PC-9 (cell line): ENCODE data around the gene IZUMO1. TPM values are rescaled to one million over a fixed set of nuclear protein-coding genes. Genes with fewer than 3 reads are reported as not detected.

Source experiments
- BruUV-seq: library from RNA; stranded (reverse); fragments of 400-500 nt; replicated peaks from 2 replicates; lab custom pipeline; 2021; lab: Mats Ljungman, UMichigan
- CTCF ChIA-PET: fragments of 300-600 bp; sonication (Branson Sonifier 250); formaldehyde crosslinking; loops from one replicate; lab custom pipeline; 2022; ENCODE audit warnings: antibody characterized with exemption; lab: Charles Lee
- POLR2A ChIA-PET: fragments of 300-600 bp; sonication (Branson Sonifier 250); formaldehyde crosslinking; loops from one replicate; lab custom pipeline; 2022; ENCODE audit warnings: antibody characterized with exemption; ENCODE audit not compliant: unreplicated experiment; lab: Charles Lee
- DNase-seq, 2 experiments: peaks; one replicate each; pipeline versions ENCODE4 v3.0.0 to v3.0.0-alpha.2; 2015 to 2022; ENCODE audit warnings: mixed read lengths in 1 of 2
- H2AFZ ChIP-seq: fragments of 200-600 bp; sonication (generic); 2 replicates; pipeline ENCODE4 v1.8.1; 2017; ENCODE audit warnings: antibody characterized with exemption
- H3F3A ChIP-seq: fragments of 200-600 bp; sonication (generic); 2 replicates; pipeline ENCODE4 v1.8.1; 2017; ENCODE audit warnings: antibody characterized with exemption, mild to moderate bottlenecking, low read depth; ENCODE audit not compliant: insufficient read depth
- H3K27ac ChIP-seq: fragments of 200-600 bp; sonication (generic); 2 replicates; pipeline ENCODE4 v1.6.1; 2016; ENCODE audit warnings: mixed run types
- H3K27me3 ChIP-seq: fragments of 200-600 bp; sonication (generic); 2 replicates; pipeline ENCODE4 v1.6.1; 2016; ENCODE audit warnings: low read depth, mixed run types; ENCODE audit not compliant: insufficient read depth
- H3K36me3 ChIP-seq: fragments of 200-600 bp; sonication (generic); 2 replicates; pipeline ENCODE4 v1.6.1; 2016; ENCODE audit warnings: low read depth, mixed run types
- H3K4me1 ChIP-seq: fragments of 200-600 bp; sonication (generic); replicated peaks from 2 replicates; pipeline ENCODE4 v1.6.1; 2016; ENCODE audit warnings: mixed run types; ENCODE audit not compliant: insufficient read depth
- H3K4me2 ChIP-seq: fragments of 200-600 bp; sonication (generic); 2 replicates; pipeline ENCODE4 v1.6.1; 2017; ENCODE audit warnings: mixed run types
- H3K4me3 ChIP-seq: fragments of 200-600 bp; sonication (generic); 2 replicates; pipeline ENCODE4 v1.6.1; 2016; ENCODE audit warnings: mixed run types
- H3K79me2 ChIP-seq: fragments of 200-600 bp; sonication (generic); 2 replicates; pipeline ENCODE4 v1.6.1; 2017; ENCODE audit warnings: low read depth, mixed run types
- H3K9me2 ChIP-seq: fragments of 200-600 bp; sonication (generic); 2 replicates; pipeline ENCODE4 v1.8.1; 2017; ENCODE audit warnings: mild to moderate bottlenecking; ENCODE audit not compliant: insufficient read depth
- H3K9me3 ChIP-seq: fragments of 200-600 bp; sonication (generic); 2 replicates; pipeline ENCODE4 v1.8.1; 2016; ENCODE audit warnings: low read depth; ENCODE audit not compliant: insufficient read depth
- H4K20me1 ChIP-seq: fragments of 200-600 bp; sonication (generic); 2 replicates; pipeline ENCODE4 v1.8.1; 2017; ENCODE audit not compliant: insufficient read depth
- CTCF ChIP-seq: fragments of 200-600 bp; sonication (generic); conservative IDR thresholded peaks from 2 replicates; pipeline ENCODE4 v1.6.1; 2017; ENCODE audit warnings: mixed run types, antibody characterized with exemption, mild to moderate bottlenecking, moderate library complexity
- EZH2 ChIP-seq: fragments of 200-600 bp; sonication (generic); IDR thresholded peaks from 2 replicates; pipeline ENCODE4 v1.8.0; 2017; ENCODE audit warnings: antibody characterized with exemption, low read depth
- intact Hi-C: fragments of 100-400 bp; cut with micrococcal nuclease; formaldehyde crosslinking; loops from one replicate; pipeline ENCODE4 v1.10.0; 2022; ENCODE audit not compliant: unreplicated experiment
- total RNA-seq: library from RNA; stranded (reverse); gene quantifications from 2 replicates; pipeline ENCODE4 v1.2.3, GENCODE V29; 2021

IZUMO1 gene
- total RNA-seq, 1 experiment from 2014 or later = 2.2 TPM

GRCh38 chr19:48784527-48784926 lies 37.8 kb upstream of the IZUMO1 start:
- intact Hi-C loops = loop anchor here (1.0 to 2.0 kb wide), 2 partner anchors 110 to 138 kb away; partner anchors contain the start of gene CA11
- no peak overlapping the region for H3K4me2 ChIP-seq
- no peak overlapping the region for H3K27ac ChIP-seq
- no peaks in the 10 kb centered on the region for H3K9me3 ChIP-seq
- no peak for TF ChIP-seq EZH2
- TF ChIP-seq CTCF = peak; percentile 47
- H4K20me1 ChIP-seq = no peaks in the 10 kb centered on the region
- POLR2A ChIA-PET = no interaction called here
- H3K27me3 ChIP-seq = no peaks in the 10 kb centered on the region
- no TSS peak for BruUV-seq
- H3K4me1 ChIP-seq = peaks cover 11% of the 10 kb centered on the region
- H3K4me3 ChIP-seq = no peak overlapping the region
- no peaks in the 10 kb centered on the region for H3K79me2 ChIP-seq
- no peak overlapping the region for H2AFZ ChIP-seq
- peaks cover 17% of the 10 kb centered on the region for H3F3A ChIP-seq
- CTCF ChIA-PET = interaction anchor here (0.6 to 0.8 kb wide), 2 partner anchors 11 to 208 kb away, joined by 5 read pairs; no protein-coding TSS in a partner anchor
- peak in 1 of 2 experiments; percentile 44 for DNase-seq
- H3K9me2 ChIP-seq = no peaks in the 10 kb centered on the region
- H3K36me3 ChIP-seq = no peaks in the 10 kb centered on the region

GRCh38 chr19:48780631-48781391 lies 34.1 kb upstream of the IZUMO1 start:
- Histone ChIP-seq H4K20me1 (no peaks in the 10 kb centered on the region), H3K27ac (no peak overlapping the region), H3K79me2 (no peaks in the 10 kb centered on the region), H3K9me3 (no peaks in the 10 kb centered on the region), H3F3A (peaks cover 13% of the 10 kb centered on the region; the same call in 1 of the 2 replicates), H3K9me2 (no peaks in the 10 kb centered on the region), H3K4me3 (no peak overlapping the region), H3K4me1 (peaks cover 11% of the 10 kb centered on the region), H3K36me3 (no peaks in the 10 kb centered on the region), H3K27me3 (no peaks in the 10 kb centered on the region), H3K4me2 (peak overlapping the region; percentile 24), H2AFZ (no peak overlapping the region)
- no TSS peak for BruUV-seq
- DNase-seq = peak; percentile 45 to 67
- POLR2A ChIA-PET = no interaction called here
- intact Hi-C loops = no loop called here
- TF ChIP-seq EZH2 (no peak), CTCF (no peak)
- CTCF ChIA-PET = interaction anchor here (0.6 kb wide), 1 partner anchor 106 kb away, joined by 3 read pairs; no protein-coding TSS in a partner anchor

- H3F3A ChIP-seq = peaks cover 18% of the 10 kb centered on the region
- H3K36me3 ChIP-seq = no peaks in the 10 kb centered on the region
- DNase-seq = no peak
- H3K27me3 ChIP-seq = no peaks in the 10 kb centered on the region
- H3K4me2 ChIP-seq = no peak overlapping the region
- ChIA-PET CTCF (interaction anchor here (0.6 to 0.7 kb wide), 2 partner anchors 16 to 419 kb away, joined by 3 to 6 read pairs; no protein-coding TSS in a partner anchor), POLR2A (interaction anchor here (0.7 kb wide), 1 partner anchor 477 kb away, joined by 3 read pairs; no protein-coding TSS in a partner anchor)
- H3K4me1 ChIP-seq = peaks cover 11% of the 10 kb centered on the region
- no TSS peak for BruUV-seq
- H3K79me2 ChIP-seq = no peaks in the 10 kb centered on the region
- no peaks in the 10 kb centered on the region for H3K9me2 ChIP-seq
- intact Hi-C loops = no loop called here
- H4K20me1 ChIP-seq = no peaks in the 10 kb centered on the region
- no peak overlapping the region for H3K27ac ChIP-seq
- H3K9me3 ChIP-seq = no peaks in the 10 kb centered on the region
- TF ChIP-seq EZH2 (no peak), CTCF (no peak)
- H2AFZ ChIP-seq = no peak overlapping the region
- no peak overlapping the region for H3K4me3 ChIP-seq
Observed at GRCh38 chr19:48779636-48780035, 32.9 kb upstream of the IZUMO1 start.
